Measurements from ENCODE around the gene PTPRT.

GRCh38 chr20:42875581-42875980 is 314.1 kb downstream of the PTPRT start:
- TF ChIP-seq CTCF (conservative IDR thresholded peaks at IDR 0.05 in 1 of 2, IDR thresholded peaks at IDR 0.05 in 1 of 2; ENCODE audit: low read depth in 1 of 2, low read length in 2 of 2) (no peak), EZH2 (IDR thresholded peaks at IDR 0.05; ENCODE audit: low read length, missing control alignments) (no peak)
